Ishikawa (cell line): ENCODE measurements around the gene MACC1.
A peak's percentile ranks its signal among the peaks of the same experiment; 100 is the strongest.

ENCODE experiments used
- CEBPB ChIP-seq: IDR thresholded peaks from 2 replicates; pipeline ENCODE4 v1.6.1; 2012
- CREB1 ChIP-seq: IDR thresholded peaks from 2 replicates; pipeline ENCODE4 v1.6.1; 2012; ENCODE audit warnings: low read depth
- EGR1 ChIP-seq: IDR thresholded peaks from 2 replicates; pipeline ENCODE4 v1.6.1; 2012
- EP300 ChIP-seq: IDR thresholded peaks from 2 replicates; pipeline ENCODE4 v1.6.1; 2012; ENCODE audit warnings: borderline replicate concordance
- FOXM1 ChIP-seq: IDR thresholded peaks from 2 replicates; pipeline ENCODE4 v1.6.1; 2012; ENCODE audit warnings: low read depth, borderline replicate concordance
- NFIC ChIP-seq: IDR thresholded peaks from 2 replicates; pipeline ENCODE4 v1.6.1; 2012
- RAD21 ChIP-seq: IDR thresholded peaks from 2 replicates; pipeline ENCODE4 v1.6.1; 2012; ENCODE audit warnings: low read depth
- TAF1 ChIP-seq: IDR thresholded peaks from 2 replicates; pipeline ENCODE4 v1.6.1; 2012; ENCODE audit warnings: low read depth, mild to moderate bottlenecking
- TCF12 ChIP-seq: IDR thresholded peaks from 2 replicates; pipeline ENCODE4 v1.6.1; 2012; ENCODE audit warnings: low read depth
- TEAD4 ChIP-seq: IDR thresholded peaks from 2 replicates; pipeline ENCODE4 v1.6.1; 2012
- YY1 ChIP-seq: IDR thresholded peaks from 2 replicates; pipeline ENCODE4 v1.6.1; 2012; ENCODE audit warnings: low read depth
- ZBTB7A ChIP-seq: IDR thresholded peaks from 2 replicates; pipeline ENCODE4 v1.6.1; 2012; ENCODE audit warnings: low read depth
- TF ChIP-seq, protein P1 (sequence below): IDR thresholded peaks from 2 replicates; pipeline ENCODE4 v1.6.1; 2012
- TF ChIP-seq, protein P2 (sequence below): IDR thresholded peaks from 2 replicates; pipeline ENCODE4 v1.6.1; 2012
- TF ChIP-seq, protein P3 (sequence below): IDR thresholded peaks from 2 replicates; pipeline ENCODE4 v1.6.1; 2012; ENCODE audit warnings: low read depth, mild to moderate bottlenecking

Gene MACC1

DNA sequence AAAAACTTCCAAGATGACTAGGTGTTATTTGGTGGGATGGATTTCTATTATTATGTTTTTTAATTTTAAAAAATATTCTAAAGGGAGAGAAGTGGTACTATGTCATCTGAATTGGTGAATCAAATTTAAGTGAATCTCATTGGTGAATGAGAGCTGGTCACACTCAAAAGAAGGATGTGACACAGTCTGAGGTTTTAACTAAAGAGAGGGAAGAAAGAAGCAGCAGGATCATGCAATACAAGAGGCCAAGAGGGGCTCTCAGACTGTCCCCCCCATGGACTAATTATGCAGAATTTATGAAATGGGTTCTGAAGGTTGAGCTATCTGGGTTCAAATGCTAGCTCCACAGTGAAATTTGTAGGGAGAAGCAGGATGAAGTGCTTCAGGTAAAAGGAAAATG, 16.2 kb downstream of the MACC1 start:
- no peak for TF ChIP-seq CREB1
- no peak for TF ChIP-seq YY1
- TF ChIP-seq EP300, result no peak
- no peak for TF ChIP-seq NFIC
- no peak for TF ChIP-seq RAD21
- no peak for TF ChIP-seq CEBPB
- TF ChIP-seq ZBTB7A, result no peak
- TF ChIP-seq, protein P1, sequence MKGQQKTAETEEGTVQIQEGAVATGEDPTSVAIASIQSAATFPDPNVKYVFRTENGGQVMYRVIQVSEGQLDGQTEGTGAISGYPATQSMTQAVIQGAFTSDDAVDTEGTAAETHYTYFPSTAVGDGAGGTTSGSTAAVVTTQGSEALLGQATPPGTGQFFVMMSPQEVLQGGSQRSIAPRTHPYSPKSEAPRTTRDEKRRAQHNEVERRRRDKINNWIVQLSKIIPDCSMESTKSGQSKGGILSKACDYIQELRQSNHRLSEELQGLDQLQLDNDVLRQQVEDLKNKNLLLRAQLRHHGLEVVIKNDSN, result no peak
- TF ChIP-seq, protein P2, sequence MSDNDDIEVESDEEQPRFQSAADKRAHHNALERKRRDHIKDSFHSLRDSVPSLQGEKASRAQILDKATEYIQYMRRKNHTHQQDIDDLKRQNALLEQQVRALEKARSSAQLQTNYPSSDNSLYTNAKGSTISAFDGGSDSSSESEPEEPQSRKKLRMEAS, result no peak

DNA sequence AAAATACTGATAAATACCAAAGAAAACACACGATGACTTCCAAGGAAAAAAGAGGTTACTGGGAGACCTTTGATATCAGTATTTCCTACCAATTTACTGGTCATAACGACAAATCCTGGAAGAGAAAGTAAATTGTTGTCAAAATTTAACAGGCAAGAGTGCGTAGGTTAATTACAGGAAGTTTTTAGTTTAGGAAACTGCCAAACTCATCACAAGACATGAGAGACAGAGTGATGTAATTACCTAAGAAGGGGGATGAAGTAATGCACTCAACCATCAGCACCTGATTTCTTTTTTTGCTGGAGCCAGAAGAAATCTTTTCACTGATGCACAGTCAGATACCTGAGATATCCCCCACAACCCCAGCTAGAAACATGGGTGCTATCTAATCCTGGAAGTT, 16.8 kb downstream of the MACC1 start:
- TF ChIP-seq ZBTB7A (no peak), EGR1 (no peak), NFIC (no peak), RAD21 (no peak), TCF12 (no peak)

DNA sequence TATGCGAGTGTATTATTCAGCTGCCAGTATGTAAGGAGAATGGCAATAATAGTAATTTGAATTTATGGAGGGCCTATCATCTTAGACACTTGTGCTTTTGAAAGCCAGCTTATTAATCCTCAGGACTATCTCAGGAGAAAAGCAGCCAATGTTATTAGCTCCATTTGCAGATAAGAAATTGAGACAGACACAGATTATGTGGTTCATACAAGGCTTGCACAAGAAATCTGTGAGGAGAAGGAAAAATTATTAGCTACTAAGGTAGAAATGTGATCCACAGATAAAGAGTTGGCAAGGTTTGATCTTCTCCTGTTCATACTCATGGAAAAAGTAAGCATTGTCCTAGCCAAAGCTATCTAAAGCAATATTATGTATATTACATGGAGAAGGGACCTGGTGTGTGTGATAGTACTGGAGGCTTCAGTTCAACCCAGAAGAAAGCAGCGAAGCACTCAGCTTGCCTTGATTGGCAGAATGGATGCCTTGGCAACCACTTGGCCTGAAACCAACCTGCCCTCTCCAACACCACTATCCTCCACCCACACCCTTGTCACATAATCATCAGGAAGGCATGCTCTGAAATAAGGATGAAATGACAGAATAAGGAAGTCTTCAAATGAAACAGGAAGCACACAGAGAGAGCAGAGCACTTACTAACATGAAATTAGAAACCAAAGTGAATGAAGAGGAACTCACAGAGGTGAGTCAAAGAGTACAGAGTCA, 18.0 kb downstream of the MACC1 start:
- 0 out of 2 replicates have a peak, but pooled peaks have one; percentile 39 for TF ChIP-seq TCF12
- TF ChIP-seq EGR1, result peak; percentile 82
- TF ChIP-seq TAF1, result no peak
- no peak for TF ChIP-seq CEBPB
- TF ChIP-seq TEAD4, result peak; percentile 75
- peak; percentile 70 for TF ChIP-seq FOXM1
- TF ChIP-seq, protein P1, result no peak
- TF ChIP-seq, protein P2, result peak; percentile 64
- TF ChIP-seq RAD21, result no peak; the same call in 1 of the 2 replicates
- TF ChIP-seq, protein P3, sequence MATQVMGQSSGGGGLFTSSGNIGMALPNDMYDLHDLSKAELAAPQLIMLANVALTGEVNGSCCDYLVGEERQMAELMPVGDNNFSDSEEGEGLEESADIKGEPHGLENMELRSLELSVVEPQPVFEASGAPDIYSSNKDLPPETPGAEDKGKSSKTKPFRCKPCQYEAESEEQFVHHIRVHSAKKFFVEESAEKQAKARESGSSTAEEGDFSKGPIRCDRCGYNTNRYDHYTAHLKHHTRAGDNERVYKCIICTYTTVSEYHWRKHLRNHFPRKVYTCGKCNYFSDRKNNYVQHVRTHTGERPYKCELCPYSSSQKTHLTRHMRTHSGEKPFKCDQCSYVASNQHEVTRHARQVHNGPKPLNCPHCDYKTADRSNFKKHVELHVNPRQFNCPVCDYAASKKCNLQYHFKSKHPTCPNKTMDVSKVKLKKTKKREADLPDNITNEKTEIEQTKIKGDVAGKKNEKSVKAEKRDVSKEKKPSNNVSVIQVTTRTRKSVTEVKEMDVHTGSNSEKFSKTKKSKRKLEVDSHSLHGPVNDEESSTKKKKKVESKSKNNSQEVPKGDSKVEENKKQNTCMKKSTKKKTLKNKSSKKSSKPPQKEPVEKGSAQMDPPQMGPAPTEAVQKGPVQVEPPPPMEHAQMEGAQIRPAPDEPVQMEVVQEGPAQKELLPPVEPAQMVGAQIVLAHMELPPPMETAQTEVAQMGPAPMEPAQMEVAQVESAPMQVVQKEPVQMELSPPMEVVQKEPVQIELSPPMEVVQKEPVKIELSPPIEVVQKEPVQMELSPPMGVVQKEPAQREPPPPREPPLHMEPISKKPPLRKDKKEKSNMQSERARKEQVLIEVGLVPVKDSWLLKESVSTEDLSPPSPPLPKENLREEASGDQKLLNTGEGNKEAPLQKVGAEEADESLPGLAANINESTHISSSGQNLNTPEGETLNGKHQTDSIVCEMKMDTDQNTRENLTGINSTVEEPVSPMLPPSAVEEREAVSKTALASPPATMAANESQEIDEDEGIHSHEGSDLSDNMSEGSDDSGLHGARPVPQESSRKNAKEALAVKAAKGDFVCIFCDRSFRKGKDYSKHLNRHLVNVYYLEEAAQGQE, result no peak
- peak; percentile 73; the same call in 1 of the 2 replicates for TF ChIP-seq EP300
- TF ChIP-seq NFIC, result peak; percentile 88
- TF ChIP-seq YY1, result no peak
- TF ChIP-seq ZBTB7A, result no peak
- TF ChIP-seq CREB1, result no peak

DNA sequence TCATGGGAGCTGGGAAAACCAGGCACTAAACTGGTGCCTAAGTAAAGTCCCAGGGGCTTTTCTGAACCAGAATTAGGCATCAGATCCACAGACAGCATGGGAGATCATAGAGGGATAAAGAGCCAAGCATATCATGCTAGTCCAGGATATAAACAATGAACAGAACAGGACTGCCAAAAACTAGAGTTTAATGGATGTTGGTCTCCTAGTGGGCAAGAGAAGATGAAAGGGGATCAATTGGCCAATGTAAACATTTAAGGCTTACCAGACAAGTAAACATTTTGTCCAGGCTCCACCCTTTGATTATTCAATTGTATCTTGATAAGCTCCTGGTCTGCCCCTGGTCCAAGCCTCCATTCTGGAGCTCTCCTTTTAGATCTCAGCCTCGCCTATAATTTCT, 18.9 kb downstream of the MACC1 start:
- no peak for TF ChIP-seq EP300
- TF ChIP-seq TCF12, result no peak
- no peak for TF ChIP-seq ZBTB7A
- TF ChIP-seq, protein P2, result no peak
- TF ChIP-seq, protein P3, result no peak
- TF ChIP-seq, protein P1, result no peak
- no peak for TF ChIP-seq TEAD4
- TF ChIP-seq CEBPB, result no peak
- TF ChIP-seq RAD21, result no peak

DNA sequence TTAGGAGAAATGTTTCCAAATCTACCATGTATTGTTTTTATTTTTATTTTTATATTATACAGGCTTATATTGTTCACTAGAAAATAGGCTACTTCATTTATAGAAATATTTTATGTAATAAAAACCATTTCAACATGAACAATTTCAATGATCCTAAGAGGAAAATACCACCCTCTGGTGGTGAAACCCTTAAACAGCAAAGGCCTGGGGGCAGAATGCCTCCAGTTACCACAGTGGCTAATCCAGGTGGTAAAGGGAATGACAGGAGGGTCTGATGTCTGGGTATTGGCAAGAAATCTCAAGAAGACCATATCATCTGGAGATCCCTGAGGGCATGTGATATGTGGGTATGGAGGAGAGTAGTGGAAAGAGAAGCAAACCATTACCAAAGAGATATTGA, 19.3 kb downstream of the MACC1 start:
- TF ChIP-seq YY1 (no peak), TAF1 (no peak), CREB1 (no peak), ZBTB7A (no peak), EGR1 (no peak), TEAD4 (no peak), FOXM1 (no peak), TCF12 (no peak), NFIC (no peak), RAD21 (no peak; the same call in 1 of the 2 replicates), CEBPB (no peak), EP300 (no peak)
- TF ChIP-seq, protein P1, result no peak
- TF ChIP-seq, protein P2, result no peak
- TF ChIP-seq, protein P3, result no peak
